HCT116 (cell line): ENCODE measurements around the gene FBXO24.
A peak's percentile ranks its signal among the peaks of the same experiment; 100 is the strongest.

ENCODE experiments used
- CEBPB ChIP-seq: IDR thresholded peaks from 2 replicates; pipeline ENCODE4 v1.6.1; 2012; ENCODE audit warnings: low read depth
- EZH2 ChIP-seq: fragments of 200-600 bp; sonication (generic); IDR thresholded peaks from 2 replicates; pipeline ENCODE4 v1.6.1; 2017; ENCODE audit warnings: antibody characterized with exemption, mixed run types
- EZH2phosphoT487 ChIP-seq: fragments of 200-600 bp; IDR thresholded peaks from 2 replicates; pipeline ENCODE4 v1.6.1; 2018; ENCODE audit warnings: antibody characterized with exemption, borderline replicate concordance
- JUND ChIP-seq: IDR thresholded peaks from 2 replicates; pipeline ENCODE4 v1.6.1; 2012
- POLR2A ChIP-seq: IDR thresholded peaks from 2 replicates; pipeline ENCODE4 v1.7.0; 2011; ENCODE audit warnings: borderline replicate concordance; ENCODE audit not compliant: insufficient read depth, insufficient read length; ENCODE audit errors: extremely low read depth
- POLR2AphosphoS5 ChIP-seq: IDR thresholded peaks from 2 replicates; pipeline ENCODE4 v1.6.1; 2011; ENCODE audit warnings: mild to moderate bottlenecking, low read depth, low read length, moderate library complexity
- SIN3A ChIP-seq: IDR thresholded peaks from 2 replicates; pipeline ENCODE4 v1.6.1; 2012; ENCODE audit warnings: low read depth
- SP1 ChIP-seq: IDR thresholded peaks from 2 replicates; pipeline ENCODE4 v1.6.1; 2012; ENCODE audit warnings: low read depth
- SRF ChIP-seq: IDR thresholded peaks from 2 replicates; pipeline ENCODE4 v1.6.1; 2012; ENCODE audit warnings: low read depth
- ZNF274 ChIP-seq: fragments of 200-500 bp; sonication (Bioruptor generic); IDR thresholded peaks from 2 replicates; pipeline ENCODE4 v1.6.1; 2014; ENCODE audit warnings: mild to moderate bottlenecking, low read depth, low read length, inconsistent platforms
- TF ChIP-seq, protein P1 (sequence below), 3 experiments: fragments of 200-600 bp in 1 of 3; sonication (generic) in 1 of 3; IDR thresholded peaks in 2 of 3; conservative IDR thresholded peaks in 1 of 3; 2 replicates each; pipeline ENCODE4 v1.5.1; 2012 to 2017; ENCODE audit warnings: low read depth in 2 of 3, low read length in 2 of 3, antibody characterized with exemption in 1 of 3, borderline replicate concordance in 1 of 3, control low read depth in 1 of 3, mild to moderate bottlenecking in 1 of 3, mixed read lengths in 1 of 3, mixed run types in 1 of 3, moderate library complexity in 1 of 3; ENCODE audit not compliant: insufficient read depth in 1 of 3
- TF ChIP-seq, protein P2 (sequence below): IDR thresholded peaks from 2 replicates; pipeline ENCODE4 v1.6.1; 2011; ENCODE audit warnings: mild to moderate bottlenecking, low read length, moderate library complexity; ENCODE audit not compliant: insufficient replicate concordance; ENCODE audit errors: extremely low read depth
- TF ChIP-seq, protein P3 (sequence below): IDR thresholded peaks from 2 replicates; pipeline ENCODE4 v1.6.1; 2012
- TF ChIP-seq, protein P4 (sequence below): IDR thresholded peaks from 2 replicates; pipeline ENCODE4 v1.6.1; 2012; ENCODE audit warnings: low read depth

DNA sequence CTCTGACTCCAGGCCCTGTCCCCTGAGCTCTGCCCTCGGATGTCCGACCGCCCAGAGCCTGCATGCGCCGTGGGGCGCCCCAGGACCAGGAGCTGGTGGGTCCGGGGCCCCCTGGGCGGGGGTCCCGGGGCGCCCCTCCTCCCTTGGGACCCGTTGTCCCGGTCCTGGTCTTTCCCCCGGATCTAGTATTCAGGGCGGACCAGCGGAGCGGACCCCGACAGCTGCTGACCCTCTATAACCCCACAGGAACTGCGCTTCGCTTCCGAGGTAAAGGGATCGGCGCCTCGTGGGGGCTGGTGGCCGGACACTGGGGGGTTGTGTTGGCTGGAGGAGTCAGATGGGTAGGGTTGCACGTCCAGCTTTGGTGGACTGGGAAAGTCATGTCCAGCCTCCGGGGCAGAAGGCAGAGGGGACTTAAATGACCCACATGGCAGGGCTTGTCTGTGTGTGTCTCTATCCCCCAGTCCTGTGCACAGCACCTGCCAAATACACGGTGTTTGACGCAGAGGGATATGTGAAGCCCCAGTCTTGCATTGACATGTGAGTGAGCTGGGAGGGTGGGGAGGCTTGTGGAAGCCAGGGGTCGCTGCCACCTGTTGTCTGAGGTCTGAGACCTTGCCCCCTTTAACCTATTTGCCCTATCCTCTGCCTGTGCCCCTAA is 26.7 kb downstream of the FBXO24 start:
- TF ChIP-seq JUND (no peak), POLR2A (no peak), SIN3A (no peak), SP1 (no peak), CEBPB (no peak), SRF (no peak), ZNF274 (no peak), EZH2 (no peak), POLR2AphosphoS5 (no peak), EZH2phosphoT487 (no peak)
- TF ChIP-seq, protein P1, sequence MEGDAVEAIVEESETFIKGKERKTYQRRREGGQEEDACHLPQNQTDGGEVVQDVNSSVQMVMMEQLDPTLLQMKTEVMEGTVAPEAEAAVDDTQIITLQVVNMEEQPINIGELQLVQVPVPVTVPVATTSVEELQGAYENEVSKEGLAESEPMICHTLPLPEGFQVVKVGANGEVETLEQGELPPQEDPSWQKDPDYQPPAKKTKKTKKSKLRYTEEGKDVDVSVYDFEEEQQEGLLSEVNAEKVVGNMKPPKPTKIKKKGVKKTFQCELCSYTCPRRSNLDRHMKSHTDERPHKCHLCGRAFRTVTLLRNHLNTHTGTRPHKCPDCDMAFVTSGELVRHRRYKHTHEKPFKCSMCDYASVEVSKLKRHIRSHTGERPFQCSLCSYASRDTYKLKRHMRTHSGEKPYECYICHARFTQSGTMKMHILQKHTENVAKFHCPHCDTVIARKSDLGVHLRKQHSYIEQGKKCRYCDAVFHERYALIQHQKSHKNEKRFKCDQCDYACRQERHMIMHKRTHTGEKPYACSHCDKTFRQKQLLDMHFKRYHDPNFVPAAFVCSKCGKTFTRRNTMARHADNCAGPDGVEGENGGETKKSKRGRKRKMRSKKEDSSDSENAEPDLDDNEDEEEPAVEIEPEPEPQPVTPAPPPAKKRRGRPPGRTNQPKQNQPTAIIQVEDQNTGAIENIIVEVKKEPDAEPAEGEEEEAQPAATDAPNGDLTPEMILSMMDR (IDR thresholded peaks at IDR 0.05 in 2 of 3, conservative IDR thresholded peaks at IDR 0.05 in 1 of 3; ENCODE audit: borderline replicate concordance in 1 of 3, insufficient read depth in 1 of 3, low read depth in 2 of 3, low read length in 2 of 3) = peak in 2 of 3 experiments; percentile 26 to 28; a peak in 2 of 6 replicates
- TF ChIP-seq, protein P2, sequence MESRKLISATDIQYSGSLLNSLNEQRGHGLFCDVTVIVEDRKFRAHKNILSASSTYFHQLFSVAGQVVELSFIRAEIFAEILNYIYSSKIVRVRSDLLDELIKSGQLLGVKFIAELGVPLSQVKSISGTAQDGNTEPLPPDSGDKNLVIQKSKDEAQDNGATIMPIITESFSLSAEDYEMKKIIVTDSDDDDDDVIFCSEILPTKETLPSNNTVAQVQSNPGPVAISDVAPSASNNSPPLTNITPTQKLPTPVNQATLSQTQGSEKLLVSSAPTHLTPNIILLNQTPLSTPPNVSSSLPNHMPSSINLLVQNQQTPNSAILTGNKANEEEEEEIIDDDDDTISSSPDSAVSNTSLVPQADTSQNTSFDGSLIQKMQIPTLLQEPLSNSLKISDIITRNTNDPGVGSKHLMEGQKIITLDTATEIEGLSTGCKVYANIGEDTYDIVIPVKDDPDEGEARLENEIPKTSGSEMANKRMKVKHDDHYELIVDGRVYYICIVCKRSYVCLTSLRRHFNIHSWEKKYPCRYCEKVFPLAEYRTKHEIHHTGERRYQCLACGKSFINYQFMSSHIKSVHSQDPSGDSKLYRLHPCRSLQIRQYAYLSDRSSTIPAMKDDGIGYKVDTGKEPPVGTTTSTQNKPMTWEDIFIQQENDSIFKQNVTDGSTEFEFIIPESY = no peak
- TF ChIP-seq, protein P3, sequence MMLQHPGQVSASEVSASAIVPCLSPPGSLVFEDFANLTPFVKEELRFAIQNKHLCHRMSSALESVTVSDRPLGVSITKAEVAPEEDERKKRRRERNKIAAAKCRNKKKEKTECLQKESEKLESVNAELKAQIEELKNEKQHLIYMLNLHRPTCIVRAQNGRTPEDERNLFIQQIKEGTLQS = no peak
- TF ChIP-seq, protein P4, sequence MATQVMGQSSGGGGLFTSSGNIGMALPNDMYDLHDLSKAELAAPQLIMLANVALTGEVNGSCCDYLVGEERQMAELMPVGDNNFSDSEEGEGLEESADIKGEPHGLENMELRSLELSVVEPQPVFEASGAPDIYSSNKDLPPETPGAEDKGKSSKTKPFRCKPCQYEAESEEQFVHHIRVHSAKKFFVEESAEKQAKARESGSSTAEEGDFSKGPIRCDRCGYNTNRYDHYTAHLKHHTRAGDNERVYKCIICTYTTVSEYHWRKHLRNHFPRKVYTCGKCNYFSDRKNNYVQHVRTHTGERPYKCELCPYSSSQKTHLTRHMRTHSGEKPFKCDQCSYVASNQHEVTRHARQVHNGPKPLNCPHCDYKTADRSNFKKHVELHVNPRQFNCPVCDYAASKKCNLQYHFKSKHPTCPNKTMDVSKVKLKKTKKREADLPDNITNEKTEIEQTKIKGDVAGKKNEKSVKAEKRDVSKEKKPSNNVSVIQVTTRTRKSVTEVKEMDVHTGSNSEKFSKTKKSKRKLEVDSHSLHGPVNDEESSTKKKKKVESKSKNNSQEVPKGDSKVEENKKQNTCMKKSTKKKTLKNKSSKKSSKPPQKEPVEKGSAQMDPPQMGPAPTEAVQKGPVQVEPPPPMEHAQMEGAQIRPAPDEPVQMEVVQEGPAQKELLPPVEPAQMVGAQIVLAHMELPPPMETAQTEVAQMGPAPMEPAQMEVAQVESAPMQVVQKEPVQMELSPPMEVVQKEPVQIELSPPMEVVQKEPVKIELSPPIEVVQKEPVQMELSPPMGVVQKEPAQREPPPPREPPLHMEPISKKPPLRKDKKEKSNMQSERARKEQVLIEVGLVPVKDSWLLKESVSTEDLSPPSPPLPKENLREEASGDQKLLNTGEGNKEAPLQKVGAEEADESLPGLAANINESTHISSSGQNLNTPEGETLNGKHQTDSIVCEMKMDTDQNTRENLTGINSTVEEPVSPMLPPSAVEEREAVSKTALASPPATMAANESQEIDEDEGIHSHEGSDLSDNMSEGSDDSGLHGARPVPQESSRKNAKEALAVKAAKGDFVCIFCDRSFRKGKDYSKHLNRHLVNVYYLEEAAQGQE = no peak
